Measurements from ENCODE around the gene MYL12B. TPM values are rescaled to one million over a fixed set of nuclear protein-coding genes. Genes with fewer than 3 reads are reported as not detected.
"Not testable (repeated sequence)": the region's sequence is repeated elsewhere in the genome, so short reads cannot be mapped to it uniquely, and the experiment has no call there.

MYL12B gene
- total and polyA plus RNA-seq, 7 experiments from 2014 or later = 140 to 982 (median 178) TPM

DNA sequence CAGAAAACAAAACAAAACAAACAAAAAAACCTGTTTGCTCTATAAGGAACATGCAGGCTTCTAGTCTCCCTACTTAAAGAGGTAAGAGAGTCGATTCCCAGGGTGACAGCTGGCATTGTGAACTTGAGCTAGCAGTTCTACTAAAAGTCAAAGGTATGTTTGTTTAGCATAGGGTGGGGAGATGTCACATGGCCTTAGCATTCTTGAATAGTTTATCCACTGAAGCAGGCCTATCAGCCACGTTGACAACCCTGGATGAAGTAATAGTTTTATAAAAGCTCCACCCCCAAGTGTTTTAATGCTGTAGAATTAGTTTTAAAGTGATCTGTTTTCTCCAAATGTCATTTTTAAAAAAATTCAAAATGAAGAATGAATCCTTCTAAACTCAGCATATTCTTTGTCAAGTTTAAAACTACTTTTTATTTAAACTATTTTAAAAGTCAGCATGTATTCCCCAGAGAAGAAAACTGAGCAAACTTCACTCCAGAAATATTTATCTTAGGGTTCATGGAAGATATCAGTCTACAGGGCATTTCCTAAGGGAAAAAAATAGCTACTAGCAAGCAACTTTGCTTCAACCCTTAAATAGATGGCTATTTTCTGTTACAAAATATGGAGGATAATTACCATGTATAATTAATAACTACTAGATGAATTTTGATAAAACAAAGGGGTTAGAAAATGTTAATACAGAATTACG is 43.8 kb upstream of the MYL12B start:
- Mint-ChIP-seq H3K27me3 (peaks cover 0 to 2% (median 0%) of the 10 kb centered on the region in 5 donors), H3K9me3 (peaks cover 0 to 1% (median 0%) of the 10 kb centered on the region in 11 donors), H3K4me1 (peaks cover 0 to 13% (median 7%) of the 10 kb centered on the region in 7 donors), H3K4me3 (no peak overlapping the region), H3K27ac (no peak overlapping the region), H3K36me3 (peaks cover 0 to 14% (median 3%) of the 10 kb centered on the region in 5 donors)
- CTCF ChIA-PET = interaction anchor here (0.9 kb wide), 1 partner anchor 28 kb away, joined by 3 read pairs; no protein-coding TSS in a partner anchor
- no peaks in the 10 kb centered on the region for H3K4me1 ChIP-seq (ENCODE audit: control insufficient read depth in 2 of 2, insufficient read depth in 2 of 2, low read length in 2 of 2)
- no peaks in the 10 kb centered on the region for H3K9me3 ChIP-seq (ENCODE audit: control insufficient read depth in 2 of 3, low read length in 3 of 3)
- ATAC-seq (no peak), DNase-seq (no peak)
- intact Hi-C loops (cut with micrococcal nuclease) = no loop called here
- POLR2A ChIA-PET = no interaction called here
- H3K4me3 ChIP-seq (ENCODE audit: low read length) = no peak overlapping the region
- no peaks in the 10 kb centered on the region for H3K27me3 ChIP-seq (ENCODE audit: control insufficient read depth in 2 of 2, insufficient read depth in 2 of 2, low read length in 2 of 2)
- H3K36me3 ChIP-seq (ENCODE audit: control insufficient read depth in 2 of 3, insufficient read depth in 3 of 3, low read length in 3 of 3) = no peaks in the 10 kb centered on the region
- H3K27ac ChIP-seq (ENCODE audit: low read depth, low read length) = no peak overlapping the region

- Histone ChIP-seq H3K4me1 (ENCODE audit: control insufficient read depth in 2 of 2, insufficient read depth in 2 of 2, low read length in 2 of 2) (no peaks in the 10 kb centered on the region), H3K36me3 (ENCODE audit: control insufficient read depth in 2 of 3, insufficient read depth in 3 of 3, low read length in 3 of 3) (no peaks in the 10 kb centered on the region), H3K4me3 (ENCODE audit: low read length) (no peak overlapping the region), H3K27ac (ENCODE audit: low read depth, low read length) (no peak overlapping the region), H3K9me3 (ENCODE audit: control insufficient read depth in 2 of 3, low read length in 3 of 3) (no peaks in the 10 kb centered on the region), H3K27me3 (ENCODE audit: control insufficient read depth in 2 of 2, insufficient read depth in 2 of 2, low read length in 2 of 2) (no peaks in the 10 kb centered on the region)
- Mint-ChIP-seq H3K4me3 (no peak overlapping the region), H3K27ac (no peak overlapping the region), H3K4me1 (peaks cover 0 to 13% (median 7%) of the 10 kb centered on the region in 7 donors), H3K36me3 (peaks cover 0 to 14% (median 3%) of the 10 kb centered on the region in 5 donors), H3K27me3 (peaks cover 0 to 2% (median 0%) of the 10 kb centered on the region in 5 donors), H3K9me3 (peaks cover 0 to 1% (median 0%) of the 10 kb centered on the region in 11 donors)
- ChIA-PET POLR2A (no interaction called here), CTCF (interaction anchor here (0.9 kb wide), 1 partner anchor 27 kb away, joined by 3 read pairs; no protein-coding TSS in a partner anchor)
- DNase-seq (no peak), ATAC-seq (no peak)
- intact Hi-C loops (cut with micrococcal nuclease) = no loop called here
These were observed 43.1 kb upstream of the MYL12B start for GRCh38 chr18:3218819-3219218.

DNA sequence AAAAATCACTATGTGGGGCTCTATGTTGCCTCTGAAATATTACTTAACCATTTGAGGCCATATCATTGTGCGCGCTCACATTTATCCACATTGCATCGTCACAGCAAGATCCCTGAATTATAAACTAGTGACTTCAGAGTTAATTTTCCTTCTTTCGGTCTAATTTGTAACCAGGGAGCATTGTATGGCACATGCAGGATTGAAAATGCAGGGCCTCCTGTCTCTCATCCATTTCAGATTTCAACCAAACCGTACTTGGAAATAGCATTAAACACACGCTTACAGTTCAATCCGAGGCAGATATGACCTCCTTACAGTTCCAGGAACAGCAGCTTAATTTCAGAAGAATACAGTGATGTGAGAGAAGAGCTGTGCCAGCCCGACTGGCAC is 42.7 kb upstream of the MYL12B start:
- Histone ChIP-seq H3K4me3 (ENCODE audit: low read length) (no peak overlapping the region), H3K9me3 (ENCODE audit: control insufficient read depth in 2 of 3, low read length in 3 of 3) (no peaks in the 10 kb centered on the region), H3K36me3 (ENCODE audit: control insufficient read depth in 2 of 3, insufficient read depth in 3 of 3, low read length in 3 of 3) (no peaks in the 10 kb centered on the region), H3K4me1 (ENCODE audit: control insufficient read depth in 2 of 2, insufficient read depth in 2 of 2, low read length in 2 of 2) (no peaks in the 10 kb centered on the region), H3K27ac (ENCODE audit: low read depth, low read length) (no peak overlapping the region), H3K27me3 (ENCODE audit: control insufficient read depth in 2 of 2, insufficient read depth in 2 of 2, low read length in 2 of 2) (no peaks in the 10 kb centered on the region)
- ChIA-PET CTCF (no interaction called here), POLR2A (no interaction called here)
- DNase-seq = no peak
- Mint-ChIP-seq H3K27me3 (peaks cover 0 to 2% (median 0%) of the 10 kb centered on the region in 5 donors), H3K27ac (no peak overlapping the region), H3K4me3 (no peak overlapping the region), H3K4me1 (peaks cover 0 to 9% (median 6%) of the 10 kb centered on the region in 7 donors), H3K36me3 (peaks cover 0 to 14% (median 3%) of the 10 kb centered on the region in 5 donors), H3K9me3 (peaks cover 0 to 1% (median 0%) of the 10 kb centered on the region in 11 donors)
- ATAC-seq = no peak
- intact Hi-C loops (cut with micrococcal nuclease) = no loop called here

DNA sequence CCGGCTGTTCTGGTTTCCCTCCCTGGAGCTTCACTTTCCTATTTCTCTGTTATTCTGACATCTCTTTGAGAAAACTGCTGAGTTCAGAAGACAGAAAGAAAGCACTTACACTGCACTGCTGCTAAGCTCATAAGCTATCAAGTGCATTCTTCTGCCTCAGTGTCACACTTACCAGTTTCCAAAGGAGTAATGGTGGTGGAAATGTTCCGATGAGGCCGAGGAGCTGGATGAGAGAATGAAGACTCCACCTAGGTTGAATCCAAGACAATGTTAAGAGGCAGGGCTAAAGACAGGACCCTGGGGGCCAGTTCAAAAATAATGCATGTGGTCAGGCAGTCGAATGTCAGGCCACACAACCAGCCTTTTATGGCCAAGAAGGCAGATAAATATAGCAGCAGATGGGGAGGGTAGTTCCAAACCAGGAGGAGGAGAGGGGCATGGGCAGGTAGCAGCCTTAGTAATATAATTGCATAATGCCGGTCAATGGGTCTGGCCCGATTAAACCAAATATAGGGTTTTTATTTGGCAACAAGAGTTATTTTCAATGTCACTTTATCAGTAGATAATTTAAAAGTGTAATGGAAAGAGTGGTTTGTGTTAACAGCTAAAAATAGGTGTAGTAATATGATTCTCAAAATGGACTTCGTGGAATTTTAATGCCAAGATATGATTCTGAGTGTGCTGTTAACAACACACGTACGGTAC is 42.1 kb upstream of the MYL12B start, which contains the start of gene MYOM1:
TSS of gene MYOM1 (minus strand) at position 338 of the 705 bp plus-strand sequence. CDS start 4,745 bp downstream, outside the sequence.
- Histone ChIP-seq H3K9me3 (ENCODE audit: control insufficient read depth in 2 of 3, low read length in 3 of 3) (no peaks in the 10 kb centered on the region), H3K27me3 (ENCODE audit: control insufficient read depth in 2 of 2, insufficient read depth in 2 of 2, low read length in 2 of 2) (no peaks in the 10 kb centered on the region), H3K4me3 (ENCODE audit: low read length) (no peak within 1 kb of the TSS), H3K27ac (ENCODE audit: low read depth, low read length) (no peak within 1 kb of the TSS), H3K36me3 (ENCODE audit: control insufficient read depth in 2 of 3, insufficient read depth in 3 of 3, low read length in 3 of 3) (no peaks in the 10 kb centered on the region), H3K4me1 (ENCODE audit: control insufficient read depth in 2 of 2, insufficient read depth in 2 of 2, low read length in 2 of 2) (no peaks in the 10 kb centered on the region)
- ATAC-seq (no peak), DNase-seq (no peak)
- POLR2A ChIA-PET = interaction anchor here (0.6 kb wide), 1 partner anchor 161 kb away, joined by 3 read pairs; no protein-coding TSS in a partner anchor
- peaks cover 0 to 8% (median 5%) of the 10 kb centered on the region in 7 donors for H3K4me1 Mint-ChIP-seq
- CTCF ChIA-PET = no interaction called here
- no peak within 1 kb of the TSS for H3K4me3 Mint-ChIP-seq
- peaks cover 0 to 14% (median 3%) of the 10 kb centered on the region in 5 donors for H3K36me3 Mint-ChIP-seq
- H3K9me3 Mint-ChIP-seq = peaks cover 0 to 1% (median 0%) of the 10 kb centered on the region in 11 donors
- H3K27ac Mint-ChIP-seq = no peak within 1 kb of the TSS
- peaks cover 0 to 2% (median 0%) of the 10 kb centered on the region in 5 donors for H3K27me3 Mint-ChIP-seq
- intact Hi-C loops (cut with micrococcal nuclease) = no loop called here

DNA sequence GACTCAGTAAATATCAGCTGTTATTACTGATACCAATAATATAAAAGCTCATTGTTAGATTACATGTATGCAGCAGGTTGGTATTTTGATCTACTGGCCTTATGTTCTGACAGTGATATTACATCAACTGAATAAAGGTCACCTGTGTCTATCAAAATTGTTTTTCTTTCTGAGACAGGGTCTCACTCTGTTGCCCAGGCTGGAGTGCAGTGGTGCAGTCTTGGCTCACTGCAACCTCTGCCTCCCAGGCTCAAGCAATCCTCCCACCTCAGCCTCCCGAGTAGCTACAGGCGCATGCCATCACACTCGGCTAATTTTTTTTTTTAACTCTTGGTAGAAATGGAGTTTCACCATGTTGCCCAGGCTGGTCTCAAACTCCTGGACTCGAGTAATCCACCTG is 41.1 kb upstream of the MYL12B start:
- POLR2A ChIA-PET; H3K27me3 ChIP-seq (ENCODE audit: control insufficient read depth in 2 of 2, insufficient read depth in 2 of 2, low read length in 2 of 2); H3K4me3 ChIP-seq (ENCODE audit: low read length); intact Hi-C loops (cut with micrococcal nuclease); H3K27ac Mint-ChIP-seq; H3K9me3 ChIP-seq (ENCODE audit: control insufficient read depth in 2 of 3, low read length in 3 of 3); H3K9me3 Mint-ChIP-seq; H3K4me3 Mint-ChIP-seq; H3K27ac ChIP-seq (ENCODE audit: low read depth, low read length); H3K4me1 Mint-ChIP-seq; H3K36me3 ChIP-seq (ENCODE audit: control insufficient read depth in 2 of 3, insufficient read depth in 3 of 3, low read length in 3 of 3); DNase-seq; ATAC-seq; H3K27me3 Mint-ChIP-seq; H3K4me1 ChIP-seq (ENCODE audit: control insufficient read depth in 2 of 2, insufficient read depth in 2 of 2, low read length in 2 of 2): not testable (repeated sequence)
- CTCF ChIA-PET = interaction anchor here (1.2 kb wide), 1 partner anchor 236 kb away, joined by 3 read pairs; no protein-coding TSS in a partner anchor
- H3K36me3 Mint-ChIP-seq = peaks cover 0 to 11% (median 3%) of the 10 kb centered on the region in 5 donors

DNA sequence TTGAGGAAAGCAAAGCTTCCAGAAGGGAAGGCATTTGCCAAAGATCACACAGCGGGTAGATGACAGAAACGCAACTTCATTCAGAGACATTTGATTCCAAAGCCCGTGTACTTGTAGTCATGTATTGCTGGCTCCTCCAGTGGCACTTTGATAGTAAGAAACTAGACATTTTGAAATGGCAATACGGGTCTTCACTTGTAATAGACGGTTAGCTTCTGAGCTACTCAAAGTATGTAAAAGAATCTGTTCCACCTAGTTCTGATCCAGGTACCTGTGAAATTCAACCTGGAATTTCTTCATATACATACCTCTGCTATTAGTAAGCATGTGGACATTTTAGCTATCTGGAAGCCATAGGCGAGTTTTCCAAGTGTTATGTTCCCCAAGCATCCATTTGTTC is 40.4 kb upstream of the MYL12B start:
- ChIA-PET CTCF (interaction anchor here (1.2 kb wide), 1 partner anchor 236 kb away, joined by 3 read pairs; no protein-coding TSS in a partner anchor), POLR2A (no interaction called here)
- no peak overlapping the region for H3K27ac ChIP-seq (ENCODE audit: low read depth, low read length)
- Mint-ChIP-seq H3K4me3 (no peak overlapping the region), H3K27me3 (peaks cover 0 to under 1% (median 0%) of the 10 kb centered on the region in 5 donors), H3K27ac (no peak overlapping the region), H3K9me3 (peaks cover 0 to 1% (median 0%) of the 10 kb centered on the region in 11 donors), H3K4me1 (peaks cover 3 to 8% (median 5%) of the 10 kb centered on the region in 7 donors), H3K36me3 (peaks cover 0 to 8% (median 0%) of the 10 kb centered on the region in 5 donors)
- no peaks in the 10 kb centered on the region for H3K36me3 ChIP-seq (ENCODE audit: control insufficient read depth in 2 of 3, insufficient read depth in 3 of 3, low read length in 3 of 3)
- no peaks in the 10 kb centered on the region for H3K4me1 ChIP-seq (ENCODE audit: control insufficient read depth in 2 of 2, insufficient read depth in 2 of 2, low read length in 2 of 2)
- intact Hi-C loops (cut with micrococcal nuclease) = no loop called here
- ATAC-seq = no peak
- DNase-seq = no peak
- H3K4me3 ChIP-seq (ENCODE audit: low read length) = no peak overlapping the region
- no peaks in the 10 kb centered on the region for H3K27me3 ChIP-seq (ENCODE audit: control insufficient read depth in 2 of 2, insufficient read depth in 2 of 2, low read length in 2 of 2)
- no peaks in the 10 kb centered on the region for H3K9me3 ChIP-seq (ENCODE audit: control insufficient read depth in 2 of 3, low read length in 3 of 3)

All from naive thymus-derived CD4-positive, alpha-beta T cell (primary cell).